ENCODE measurements around the gene OR11L1.

Gene OR11L1

DNA sequence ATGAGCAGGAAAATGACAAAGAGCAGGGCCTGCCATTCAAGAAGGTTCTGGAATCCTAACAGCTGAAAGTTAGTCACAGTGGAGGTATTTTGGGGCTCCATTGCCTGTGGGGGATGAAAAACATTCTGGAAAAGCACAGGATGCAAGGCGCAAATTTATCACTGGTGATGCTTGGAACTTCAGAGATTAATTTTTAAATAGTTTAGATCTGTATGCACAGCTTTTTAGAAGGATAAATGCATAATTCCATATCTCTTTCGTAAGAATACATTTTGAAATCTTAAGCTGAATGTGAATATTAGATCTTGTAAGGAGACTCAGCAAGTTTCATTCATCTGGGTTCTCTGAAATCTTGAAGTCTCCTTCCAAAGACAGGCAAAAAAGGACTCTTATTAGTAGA lies at the start of gene OR11L1:
Gene OR11L1, minus strand, starts transcription at position 101 of the 400 bp plus-strand sequence. Its CDS starts 0 bp downstream, at position 101.
- no peak for DNase-seq

GRCh38 chr1:247884797-247885413 lies 43.2 kb upstream of the OR11L1 start:
- no peak for DNase-seq

GRCh38 chr1:247883346-247883745 lies 41.6 kb upstream of the OR11L1 start:
- DNase-seq = no peak

- no peak for DNase-seq
Measured at GRCh38 chr1:247865416-247865815, 23.7 kb upstream of the OR11L1 start.

- DNase-seq = no peak
Measured at GRCh38 chr1:247864644-247865043, 22.9 kb upstream of the OR11L1 start.

GRCh38 chr1:247862756-247863155 lies 21.1 kb upstream of the OR11L1 start:
- no peak for DNase-seq

DNA sequence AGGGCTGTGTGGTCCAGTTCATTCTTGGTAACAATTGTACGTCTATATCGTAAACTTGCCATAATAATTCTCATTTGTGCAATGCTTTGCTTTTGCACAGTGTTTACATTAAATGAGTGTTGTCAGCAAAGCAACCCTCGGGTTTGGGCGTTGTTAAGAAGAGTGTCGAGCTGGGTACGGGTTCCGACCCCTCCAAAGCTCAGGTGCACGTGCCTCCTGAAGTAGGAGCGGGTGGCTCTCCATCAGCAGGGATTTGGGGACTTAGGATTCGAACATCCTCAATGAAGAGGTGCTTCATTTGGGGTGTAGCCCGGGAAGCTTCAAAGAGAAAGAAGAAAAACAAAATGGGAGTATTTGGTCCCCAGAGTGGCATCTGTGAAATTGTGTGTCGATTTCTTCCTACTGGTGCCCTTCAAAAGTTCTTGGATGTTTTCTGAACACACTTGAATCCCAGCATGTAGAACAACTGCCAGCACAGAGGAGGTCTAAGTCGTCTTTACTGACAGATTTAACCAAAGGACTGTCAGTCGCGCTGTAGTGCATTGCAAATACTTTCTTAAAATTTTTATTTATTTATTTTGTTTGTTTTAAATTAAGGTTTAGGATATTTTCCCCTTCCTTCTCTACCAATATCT lies 16.4 kb upstream of the OR11L1 start:
- peak; percentile 2 for DNase-seq

GRCh38 chr1:247857069-247857984 lies 15.6 kb upstream of the OR11L1 start, which contains the start of gene TRIM58:
Gene TRIM58 (plus strand): TSS chr1:247857187. CDS start chr1:247857247, 60 bp downstream.
- peak; percentile 73 for DNase-seq

GRCh38 chr1:247855911-247856310 lies 14.2 kb upstream of the OR11L1 start:
- DNase-seq = no peak

DNA sequence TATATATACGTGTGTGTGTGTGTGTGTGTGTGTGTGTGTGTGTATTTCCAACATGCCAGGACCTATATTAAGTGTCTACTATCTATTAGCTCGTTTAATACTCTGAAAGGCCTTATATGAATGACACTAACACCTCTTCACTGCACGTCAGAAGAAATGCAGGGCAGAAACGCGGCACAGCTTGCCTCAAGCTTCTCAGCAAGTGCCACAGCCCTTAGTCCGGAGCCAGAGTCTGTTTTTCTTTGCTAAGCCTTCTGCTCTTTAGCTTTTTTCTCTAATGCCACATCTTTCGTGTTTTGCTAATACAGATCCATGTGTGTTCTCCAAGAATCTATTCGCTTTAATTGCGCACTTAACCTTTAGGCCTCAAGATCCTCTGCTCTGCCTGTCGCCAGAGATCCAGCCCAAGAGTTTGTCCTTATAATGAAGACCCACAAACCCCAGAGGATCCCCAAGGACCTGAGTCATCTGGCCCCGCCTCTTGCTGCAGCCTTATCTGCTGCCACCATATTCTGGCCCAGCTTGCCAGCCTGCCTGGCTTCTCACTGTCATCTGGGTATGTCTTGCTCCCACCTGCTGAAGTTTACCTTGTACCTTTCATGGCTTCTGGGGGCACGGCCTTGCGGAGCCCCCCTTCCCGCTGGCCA lies 13.3 kb upstream of the OR11L1 start:
- no peak for DNase-seq

DNA sequence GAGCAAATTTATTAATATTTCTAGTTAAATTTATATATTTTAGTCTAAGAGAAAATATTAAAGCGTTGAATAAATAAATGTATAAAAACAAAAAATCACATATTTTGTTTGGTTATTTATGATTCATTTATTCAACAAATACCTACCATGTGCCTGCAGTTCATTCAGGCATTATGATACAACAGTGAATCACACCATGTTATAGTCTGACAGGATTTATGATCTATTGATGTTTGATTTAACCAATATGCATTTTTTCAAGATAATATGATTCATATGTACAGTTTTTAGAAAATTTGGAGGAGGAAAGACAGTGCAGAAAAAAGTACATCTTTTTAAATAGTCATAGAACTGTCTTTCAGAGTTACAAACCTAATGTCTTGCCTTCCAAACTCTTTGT lies 7.9 kb upstream of the OR11L1 start:
- no peak for DNase-seq

DNA sequence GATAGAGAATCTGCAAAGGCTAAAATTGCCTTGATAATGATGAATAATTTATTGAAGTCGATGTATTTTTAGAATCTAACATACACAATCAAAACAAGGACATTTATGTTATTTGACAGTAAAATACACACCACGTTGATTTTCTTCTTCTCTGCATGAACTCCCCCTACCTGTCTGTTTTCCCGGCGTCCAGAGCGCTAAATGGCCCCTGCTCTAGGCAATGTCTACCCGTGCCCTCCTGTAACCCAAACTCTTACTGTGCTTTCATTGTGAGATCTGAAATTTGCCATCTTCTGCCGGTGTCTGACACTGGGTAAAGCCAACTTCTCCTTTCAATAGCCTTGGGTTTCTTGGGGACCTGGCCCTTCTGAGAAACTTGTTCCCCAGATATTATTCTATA lies 6.7 kb upstream of the OR11L1 start:
- DNase-seq = no peak

- no peak for DNase-seq
Measured at GRCh38 chr1:247845693-247846017, 4.0 kb upstream of the OR11L1 start.

GRCh38 chr1:247845011-247845692 lies 3.5 kb upstream of the OR11L1 start:
- DNase-seq = no peak

GRCh38 chr1:247843411-247843810 lies 1.7 kb upstream of the OR11L1 start:
- DNase-seq = no peak

GRCh38 chr1:247840818-247841217 lies 878 bp downstream of the OR11L1 start:
- DNase-seq = no peak

- no peak for DNase-seq
Measured at GRCh38 chr1:247833601-247834000, 8.1 kb downstream of the OR11L1 start.

DNA sequence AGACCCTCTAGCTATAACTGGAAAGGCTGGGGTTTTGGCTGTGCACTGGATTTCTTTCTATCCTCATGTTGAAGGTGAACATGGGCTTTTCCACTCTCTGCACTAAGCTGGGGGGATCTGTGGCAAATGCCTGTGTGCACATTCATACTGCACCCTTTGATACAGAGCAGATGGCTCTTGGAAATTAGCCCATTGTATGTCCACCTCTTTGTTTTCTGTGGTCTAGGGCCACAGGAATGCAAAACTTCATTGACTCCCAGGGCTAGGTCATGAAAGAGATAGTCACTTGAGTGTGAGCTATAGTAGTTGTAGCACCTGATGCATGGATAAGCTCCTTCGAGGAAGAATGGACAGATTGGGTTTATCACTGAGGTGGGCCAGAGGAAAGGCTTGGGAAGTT lies 12.0 kb downstream of the OR11L1 start:
- DNase-seq = no peak

DNA sequence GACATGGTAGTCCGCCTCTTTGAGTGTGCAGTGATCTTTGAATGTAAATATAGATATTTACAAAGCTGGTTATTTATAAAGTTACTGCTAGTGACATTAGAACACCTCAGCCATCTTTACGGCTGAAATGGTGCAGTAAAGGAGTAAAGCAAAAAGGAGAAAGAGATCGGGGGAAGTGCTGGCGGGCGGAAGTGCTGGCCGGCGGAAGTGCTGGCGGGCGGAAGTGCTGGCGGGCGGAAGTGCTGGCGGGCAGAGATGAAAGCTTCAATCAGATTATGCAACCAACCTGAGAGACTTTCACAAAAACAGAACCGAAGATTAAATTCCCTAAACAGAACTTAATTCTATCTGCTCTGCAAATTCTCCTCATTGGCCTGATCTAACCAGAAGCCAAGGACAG lies 16.3 kb downstream of the OR11L1 start:
- DNase-seq = no peak

DNA sequence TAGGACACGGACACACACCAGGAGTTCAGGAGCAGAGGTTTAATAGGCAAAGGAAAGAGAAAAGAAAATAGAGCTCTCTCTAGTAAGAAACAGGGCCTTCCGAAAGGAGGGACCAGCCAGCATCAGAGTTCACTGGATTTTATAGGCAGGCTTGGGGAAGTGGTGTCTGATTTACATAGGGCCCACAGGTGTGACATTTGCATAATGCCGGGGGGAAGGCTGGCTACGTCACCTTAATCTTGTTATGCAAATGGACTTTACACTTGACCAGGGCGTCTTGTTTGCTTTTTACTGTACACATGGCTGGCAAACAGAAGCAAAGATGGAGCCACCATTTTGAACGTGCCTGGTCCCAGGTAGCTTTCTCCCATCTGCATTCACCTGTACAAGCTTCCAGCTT lies 17.7 kb downstream of the OR11L1 start, which contains the start of gene OR14A16:
Gene OR14A16, minus strand, starts transcription at position 97 of the 400 bp plus-strand sequence. CDS start 8,390 bp downstream, outside the sequence.
- peak; percentile 14 for DNase-seq

DNA sequence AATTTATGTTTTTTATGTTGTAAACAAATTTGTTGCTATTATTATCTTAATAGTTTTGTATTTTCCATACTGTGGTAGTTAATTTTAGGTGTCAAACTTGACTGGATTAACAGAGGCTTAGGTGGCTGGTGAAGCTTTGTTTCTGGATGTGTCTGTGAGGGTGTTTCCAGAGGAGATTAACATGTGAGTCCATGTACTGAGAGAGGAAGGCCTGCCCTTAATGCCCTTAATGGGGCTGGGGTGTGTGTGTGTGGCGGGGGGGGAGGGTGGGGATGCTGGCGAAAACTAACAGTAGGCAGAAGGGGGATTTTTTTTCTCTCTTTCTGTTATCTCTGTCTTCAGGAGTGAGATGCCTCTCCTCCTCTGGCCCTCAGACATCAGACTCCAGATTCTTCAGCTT lies 19.6 kb downstream of the OR11L1 start:
- no peak for DNase-seq

DNA sequence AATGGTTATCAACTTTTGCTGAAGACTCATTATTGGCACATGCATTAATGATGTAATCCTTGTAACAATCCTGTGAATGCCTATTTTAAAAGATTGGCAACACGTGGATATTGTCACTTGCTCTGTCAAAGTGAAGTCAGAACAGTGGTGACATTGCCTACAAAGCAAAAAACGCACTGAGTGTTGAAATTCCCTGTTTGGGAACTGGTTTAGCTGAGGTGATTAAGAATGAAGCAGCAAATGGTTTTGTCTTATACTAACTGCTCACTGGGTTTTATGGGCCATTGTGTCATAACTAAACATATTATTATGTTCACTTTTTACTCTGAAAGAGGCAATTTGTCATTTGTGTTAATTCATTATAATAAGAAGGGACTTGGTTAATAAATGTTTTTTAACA lies 29.1 kb downstream of the OR11L1 start:
- DNase-seq = no peak

DNA sequence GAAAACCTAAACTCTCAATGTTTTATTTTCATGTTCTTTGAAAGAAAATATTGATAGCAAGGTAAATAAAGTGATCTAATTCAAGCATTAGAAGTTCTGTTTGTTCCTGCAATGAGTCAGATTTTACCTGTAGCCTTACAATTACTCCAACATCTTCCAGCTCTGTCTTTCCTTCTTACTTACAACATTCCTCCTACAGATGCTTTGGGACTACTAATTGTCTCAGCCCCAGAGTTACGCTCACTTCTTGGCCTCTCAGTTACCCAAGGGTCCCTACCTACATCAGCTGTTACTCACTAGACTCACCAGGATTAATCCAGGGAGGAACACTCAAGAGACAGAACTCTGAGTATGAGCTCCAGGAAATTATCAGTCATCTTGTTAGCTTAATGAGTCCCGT lies 44.2 kb downstream of the OR11L1 start:
- no peak for DNase-seq

All from NCI-H510A treated with DMSO at 0.1 percent for 48 hours (cell line).